NT2/D1 (cell line): ENCODE measurements around the gene PLK3.

Experiments
- YY1 ChIP-seq: IDR thresholded peaks from 2 replicates; pipeline ENCODE4 v1.6.1; 2011; ENCODE audit not compliant: insufficient read length, insufficient read depth
- ZNF274 ChIP-seq: IDR thresholded peaks from 2 replicates; pipeline ENCODE4 v1.6.1; 2011; ENCODE audit warnings: mild to moderate bottlenecking, low read depth, low read length

DNA sequence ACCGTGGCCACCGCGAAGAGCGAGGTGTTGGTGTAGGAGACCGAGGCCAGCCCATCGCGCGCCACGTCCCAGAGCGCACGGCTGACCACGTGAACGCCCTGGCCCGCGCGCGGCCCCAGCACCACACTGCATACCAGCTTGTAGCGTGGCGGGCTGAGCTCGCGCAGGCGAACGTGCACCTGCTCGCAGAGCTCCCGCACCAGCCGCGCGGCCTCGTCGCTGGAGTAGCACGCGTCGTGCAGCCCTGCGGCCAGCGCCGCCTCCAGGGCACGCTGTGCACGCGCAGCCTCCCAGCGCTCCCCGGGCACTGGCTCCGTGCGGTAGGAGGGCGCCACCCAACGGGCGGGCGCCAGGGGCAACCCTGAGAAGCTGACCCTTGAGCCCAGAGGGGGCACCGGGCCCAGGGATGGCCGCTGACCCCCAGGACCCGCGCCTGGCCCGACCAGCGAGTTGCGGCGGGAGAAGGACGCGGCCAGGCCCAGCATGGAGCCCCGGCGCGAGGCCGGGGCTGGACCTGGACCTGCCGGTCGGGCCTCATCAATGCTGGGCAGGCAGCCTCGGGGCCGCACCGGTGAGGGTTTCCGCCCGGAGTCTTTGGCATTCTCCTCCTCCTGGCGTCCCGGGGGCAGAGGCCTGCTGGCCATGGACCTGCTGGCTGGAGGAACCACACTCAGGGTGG lies 6.0 kb downstream of the PLK3 start:
- no peak for TF ChIP-seq ZNF274
- no peak for TF ChIP-seq YY1
